GM23248 (cell line): Measurements from ENCODE around the gene SEC24B.

Experiments
- EZH2 ChIP-seq: fragments of 200-600 bp; sonication (generic); IDR thresholded peaks from 2 replicates; pipeline ENCODE4 v1.6.1; 2018; ENCODE audit warnings: antibody characterized with exemption, mild to moderate bottlenecking; ENCODE audit not compliant: insufficient read depth, poor library complexity, severe bottlenecking
- EZH2phosphoT487 ChIP-seq: fragments of 200-600 bp; sonication (generic); IDR thresholded peaks from 2 replicates; pipeline ENCODE4 v1.6.1; 2018; ENCODE audit warnings: antibody characterized with exemption, moderate library complexity, mild to moderate bottlenecking, low read depth; ENCODE audit not compliant: insufficient read depth

- no peak for TF ChIP-seq EZH2
- TF ChIP-seq EZH2phosphoT487, result no peak
These were observed 126.0 kb downstream of the SEC24B start for GRCh38 chr4:109559625-109559982.
